GM12878 (cell line): ENCODE data around the gene AFAP1L2. TPM values are rescaled to one million over a fixed set of nuclear protein-coding genes. Genes with fewer than 3 reads are reported as not detected.

Source experiments
- ATAC-seq: fragments of 200-7000 bp; cut with Tn5 transposase; 3 replicates; pipeline ENCODE4 v1.9.1; 2020; ENCODE audit warnings: mild to moderate bottlenecking, moderate library complexity
- BruUV-seq: library from RNA; stranded (reverse); fragments of 400-500 nt; replicated peaks from 2 replicates; lab custom pipeline; 2021; lab: Mats Ljungman, UMichigan
- CTCF ChIA-PET: fragments of 300-600 bp; sonication (Branson Sonifier 250); formaldehyde crosslinking; extraction: SDS; loops from one replicate; lab custom pipeline; 2021; ENCODE audit warnings: inconsistent platforms; lab: Yijun Ruan, JAX
- POLR2A ChIA-PET: fragments of 350-600 bp; formaldehyde crosslinking; extraction: SDS; loops from one replicate; lab custom pipeline; 2021; ENCODE audit warnings: inconsistent platforms; lab: Charles Lee
- RAD21 ChIA-PET: fragments of 300-600 bp; sonication (Branson Sonifier 250); formaldehyde crosslinking; loops from one replicate; lab custom pipeline; 2023; ENCODE audit warnings: antibody characterized with exemption; ENCODE audit not compliant: unreplicated experiment; lab: Charles Lee
- SMC1A ChIA-PET: fragments of 300-600 bp; sonication (Branson Sonifier 250); formaldehyde crosslinking; loops from one replicate; lab custom pipeline; 2023; ENCODE audit not compliant: unreplicated experiment, uncharacterized antibody; lab: Charles Lee
- DNase-seq: peaks from one replicate; pipeline ENCODE4 v3.0.0-alpha.2; 2011; ENCODE audit warnings: low read depth, low spot score
- FAIRE-seq: peaks from 3 replicates; lab custom pipeline; 2011; peaks lifted over from hg19 to GRCh38; lab: Jason Lieb, UNC
- H2AFZ ChIP-seq: 2 replicates; pipeline ENCODE4 v1.6.0; 2011; ENCODE audit warnings: low read depth, low read length, control low read depth; ENCODE audit not compliant: control insufficient read depth
- H3K27ac ChIP-seq: 2 replicates; pipeline ENCODE4 v1.5.1; 2011; ENCODE audit warnings: control low read depth; ENCODE audit not compliant: control insufficient read depth, insufficient read depth
- H3K27me3 ChIP-seq, 2 experiments: replicated peaks in 1 of 2; 2 replicates each; pipeline versions ENCODE4 v1.6.0 to v1.6.1; 2011; ENCODE audit warnings: low read length in 1 of 2; ENCODE audit not compliant: control insufficient read depth in 2 of 2, insufficient read depth in 2 of 2
- H3K36me3 ChIP-seq, 2 experiments: 2 replicates each; pipeline ENCODE4 v1.5.1; 2011; ENCODE audit warnings: low read length in 1 of 2; ENCODE audit not compliant: control insufficient read depth in 2 of 2, insufficient read depth in 2 of 2
- H3K4me1 ChIP-seq: 2 replicates; pipeline ENCODE4 v1.6.1; 2011; ENCODE audit warnings: mild to moderate bottlenecking, low read length, moderate library complexity, mixed read lengths; ENCODE audit not compliant: control insufficient read depth, insufficient read depth
- H3K4me2 ChIP-seq: 2 replicates; pipeline ENCODE4 v1.6.0; 2011; ENCODE audit warnings: control low read depth; ENCODE audit not compliant: control insufficient read depth, insufficient read depth
- H3K4me3 ChIP-seq: fragments of 200-600 bp; sonication (generic); 2 replicates; pipeline ENCODE4 v1.5.1; 2016
- H3K79me2 ChIP-seq: 2 replicates; pipeline ENCODE4 v1.6.0; 2011; ENCODE audit warnings: low read length; ENCODE audit not compliant: control insufficient read depth, insufficient read depth
- H3K9ac ChIP-seq: 2 replicates; pipeline ENCODE4 v1.8.0; 2011; ENCODE audit warnings: low read length, control low read depth, mixed read lengths; ENCODE audit not compliant: control insufficient read depth, insufficient read depth
- H3K9me3 ChIP-seq: replicated peaks from 3 replicates; pipeline ENCODE4 v1.5.1; 2011; ENCODE audit warnings: mild to moderate bottlenecking, low read length; ENCODE audit not compliant: control insufficient read depth, insufficient read depth
- H4K20me1 ChIP-seq: 2 replicates; pipeline ENCODE4 v1.6.0; 2011; ENCODE audit not compliant: control insufficient read depth, insufficient read depth
- ASH2L ChIP-seq: fragments of 300-600, 200-600 bp; sonication (generic); IDR thresholded peaks from 2 replicates; pipeline ENCODE4 v1.6.1; 2017; ENCODE audit warnings: low read depth, mild to moderate bottlenecking, borderline replicate concordance
- CHD1 ChIP-seq: IDR thresholded peaks from 2 replicates; pipeline ENCODE4 v1.6.1; 2012; ENCODE audit warnings: low read depth, low read length, improper control_type of control experiment
- E2F4 ChIP-seq: IDR thresholded peaks from 2 replicates; pipeline ENCODE4 v1.6.1; 2012; ENCODE audit warnings: low read depth, low read length, improper control_type of control experiment
- GATAD2B ChIP-seq: fragments of 450-650 bp; conservative IDR thresholded peaks from 2 replicates; pipeline ENCODE4 v1.6.1; 2017; ENCODE audit warnings: low read depth, mild to moderate bottlenecking, moderate library complexity
- JUND ChIP-seq: IDR thresholded peaks from 2 replicates; pipeline ENCODE4 v1.6.1; 2012; ENCODE audit warnings: low read depth, mild to moderate bottlenecking, low read length, improper control_type of control experiment, moderate library complexity
- NR2C1 ChIP-seq: fragments of 450-650 bp; IDR thresholded peaks from 2 replicates; pipeline ENCODE4 v1.6.1; 2017; ENCODE audit warnings: antibody characterized with exemption, mild to moderate bottlenecking, moderate library complexity
- PAX8 ChIP-seq: fragments of 450-650 bp; IDR thresholded peaks from 2 replicates; pipeline ENCODE4 v1.6.1; 2017; ENCODE audit warnings: mild to moderate bottlenecking, moderate library complexity
- POLR2A ChIP-seq: IDR thresholded peaks from 2 replicates; pipeline ENCODE4 v1.6.1; 2011; ENCODE audit warnings: low read depth, mild to moderate bottlenecking, low read length
- RB1 ChIP-seq: fragments of 450-650 bp; formaldehyde crosslinking; IDR thresholded peaks from 2 replicates; pipeline ENCODE4 v1.6.1; 2017; ENCODE audit warnings: mild to moderate bottlenecking, borderline replicate concordance
- SKIL ChIP-seq: fragments of 450-650 bp; IDR thresholded peaks from 2 replicates; pipeline ENCODE4 v1.6.1; 2017; ENCODE audit warnings: mild to moderate bottlenecking, low read depth, inconsistent platforms; ENCODE audit not compliant: poor library complexity, severe bottlenecking
- SPI1 ChIP-seq: IDR thresholded peaks from 2 replicates; pipeline ENCODE4 v1.6.1; 2011; ENCODE audit warnings: low read depth, mild to moderate bottlenecking, low read length, moderate library complexity, borderline replicate concordance; ENCODE audit not compliant: insufficient read depth
- SUZ12 ChIP-seq: fragments of 200-600 bp; sonication (generic); IDR thresholded peaks from one replicate; pipeline ENCODE4 v1.6.1; 2018; ENCODE audit warnings: antibody characterized with exemption, mild to moderate bottlenecking; ENCODE audit not compliant: unreplicated experiment
- TARDBP ChIP-seq: IDR thresholded peaks from 2 replicates; pipeline ENCODE4 v1.6.1; 2016; ENCODE audit warnings: borderline replicate concordance
- USF1 ChIP-seq: IDR thresholded peaks from 2 replicates; pipeline ENCODE4 v1.6.1; 2011; ENCODE audit warnings: borderline replicate concordance, low read depth, mild to moderate bottlenecking, moderate library complexity, mixed read lengths, low read length; ENCODE audit not compliant: insufficient read depth; ENCODE audit errors: extremely low read length
- ZBED1 ChIP-seq: IDR thresholded peaks from 2 replicates; pipeline ENCODE4 v1.6.1; 2016; ENCODE audit warnings: borderline replicate concordance
- ZBTB4 ChIP-seq: fragments of 450-650 bp; formaldehyde crosslinking; IDR thresholded peaks from 2 replicates; pipeline ENCODE4 v1.4.0; 2022; ENCODE audit warnings: mild to moderate bottlenecking, moderate library complexity
- ZNF24 ChIP-seq: fragments of 450-650 bp; IDR thresholded peaks from 2 replicates; pipeline ENCODE4 v1.6.1; 2017; ENCODE audit warnings: antibody characterized with exemption, mild to moderate bottlenecking
- ZNF384 ChIP-seq: IDR thresholded peaks from 2 replicates; pipeline ENCODE4 v1.6.1; 2012; ENCODE audit warnings: low read depth, mild to moderate bottlenecking, low read length, improper control_type of control experiment, borderline replicate concordance
- WGBS: methylation state at CpG from one replicate; pipeline ENCODE4 v1.1.6; 2016; ENCODE audit warnings: low lambda C conversion rate; ENCODE audit not compliant: insufficient replicate concordance, insufficient coverage; ENCODE audit errors: missing lambda C conversion rate; 5-methylcytosine and 5-hydroxymethylcytosine counted together
- in situ Hi-C: fragments of 300-500 bp; cut with MboI; formaldehyde crosslinking; loops from 9 replicates; pipeline ENCODE4 v1.14.3; 2018; ENCODE audit warnings: mixed read lengths
- intact Hi-C: fragments of 100-400 bp; cut with micrococcal nuclease; formaldehyde crosslinking; loops from one replicate; pipeline ENCODE4 v1.14.2; 2022; ENCODE audit not compliant: unreplicated experiment
- polyA plus RNA-seq, 11 experiments: library from polyadenylated mRNA; depleted of rRNA in 4 of 11; unstranded in 6 of 11; stranded (reverse) in 5 of 11; fragments of >200 nt; fragmentation: Nextera tagmentation in 4 of 11; fragmentation: Illumina TruSeq in 1 of 11; extraction: Ambion mirVana in 4 of 11; extraction: Trizol in 1 of 11; gene quantifications; 1 replicate in 1 of 11; 2 replicates in 10 of 11; pipeline versions ENCODE4 v1.2.1 to v1.2.3, GENCODE V29; 2011 to 2016; ENCODE audit warnings: inconsistent platforms in 2 of 11, missing spikeins in 2 of 11, low read depth in 1 of 11
- total RNA-seq, 4 experiments: library from RNA; depleted of rRNA in 3 of 4; stranded (reverse); fragments of >200 nt in 3 of 4; fragmentation: Illumina TruSeq in 1 of 4; extraction: Trizol in 1 of 4; gene quantifications; 2 replicates each; pipeline versions ENCODE4 v1.2.1 to v1.2.3, GENCODE V29; 2013 to 2021

The AFAP1L2 gene
- total and polyA plus RNA-seq, 10 of the 15 experiments (the other 5 are each of a cell fraction or from before 2014, with no cell fraction given): 0.03 to 4.0 (median 0.34) TPM

GRCh38 chr10:114432566-114433093, 28.3 kb upstream of the AFAP1L2 start:
- FAIRE-seq (no peak), ATAC-seq (no peak), DNase-seq (no peak)
- Histone ChIP-seq H3K36me3 (no peaks in the 10 kb centered on the region), H3K4me3 (no peak overlapping the region), H3K27me3 (no peaks in the 10 kb centered on the region; a peak in 2 of 4 replicates), H4K20me1 (no peaks in the 10 kb centered on the region), H3K79me2 (no peaks in the 10 kb centered on the region), H3K27ac (no peak overlapping the region), H3K9ac (no peak overlapping the region), H2AFZ (no peak overlapping the region), H3K9me3 (no peaks in the 10 kb centered on the region), H3K4me2 (no peak overlapping the region), H3K4me1 (no peaks in the 10 kb centered on the region)
- CTCF ChIA-PET: interaction anchor here (1.2 to 2.0 kb wide), 2 partner anchors 11 to 129 kb away, joined by 4 to 7 read pairs; no protein-coding TSS in a partner anchor
- in situ Hi-C loops (loop anchor here (25.0 kb wide), 2 partner anchors 105 to 245 kb away; partner anchors contain the start of gene TDRD1), intact Hi-C loops (no loop called here)
- WGBS: 97% methylated on average over 4 of the region's 4 CpGs
- RAD21 ChIA-PET: interaction anchor here (1.5 to 2.6 kb wide), 2 partner anchors 26 to 129 kb away, joined by 3 to 9 read pairs; no protein-coding TSS in a partner anchor
- POLR2A ChIA-PET: no interaction called here
- SMC1A ChIA-PET: interaction anchor here (0.5 to 2.4 kb wide), 5 partner anchors 11 to 128 kb away, joined by 3 to 10 read pairs (median 3); no protein-coding TSS in a partner anchor
- no TSS peak for BruUV-seq
- TF ChIP-seq TARDBP (no peak), ZBED1 (no peak), RB1 (no peak), E2F4 (no peak), ZNF24 (no peak), SKIL (no peak), NR2C1 (no peak), PAX8 (no peak), GATAD2B (no peak), ASH2L (no peak), SPI1 (no peak), JUND (no peak), USF1 (no peak), SUZ12 (no peak), ZNF384 (no peak), ZBTB4 (no peak), POLR2A (no peak), CHD1 (no peak)
